MG63 (cell line): ENCODE data around the gene SRGAP3. TPM values are rescaled to one million over a fixed set of nuclear protein-coding genes. Genes with fewer than 3 reads are reported as not detected.

Experiments used
- DNase-seq: peaks from one replicate; pipeline ENCODE4 v3.0.0-alpha.2; 2020
- H3K27me3 ChIP-seq: fragments of 250-450 bp; sonication (Bioruptor Pico); 2 replicates; pipeline ENCODE4 v1.5.1; 2020; ENCODE audit warnings: mild to moderate bottlenecking, moderate library complexity
- H3K36me3 ChIP-seq: fragments of 250-450 bp; sonication (Bioruptor Pico); 2 replicates; pipeline ENCODE4 v1.5.1; 2020; ENCODE audit warnings: mild to moderate bottlenecking, moderate library complexity
- H3K4me3 ChIP-seq: fragments of 250-450 bp; sonication (Bioruptor Pico); 2 replicates; pipeline ENCODE4 v1.5.1; 2020; ENCODE audit warnings: mild to moderate bottlenecking, moderate library complexity
- H3K9me3 ChIP-seq: fragments of 250-450 bp; sonication (Bioruptor Pico); 2 replicates; pipeline ENCODE4 v1.5.1; 2020; ENCODE audit warnings: mild to moderate bottlenecking, moderate library complexity
- total RNA-seq: library from RNA; depleted of rRNA; stranded (reverse); fragments of >200 nt; shearing (Covaris generic); gene quantifications from 2 replicates; pipeline ENCODE4 v1.2.3, GENCODE V29; 2014; ENCODE audit warnings: low replicate concordance

SRGAP3 gene
- total RNA-seq, 1 experiment from 2014 or later: 0.07 TPM

DNA sequence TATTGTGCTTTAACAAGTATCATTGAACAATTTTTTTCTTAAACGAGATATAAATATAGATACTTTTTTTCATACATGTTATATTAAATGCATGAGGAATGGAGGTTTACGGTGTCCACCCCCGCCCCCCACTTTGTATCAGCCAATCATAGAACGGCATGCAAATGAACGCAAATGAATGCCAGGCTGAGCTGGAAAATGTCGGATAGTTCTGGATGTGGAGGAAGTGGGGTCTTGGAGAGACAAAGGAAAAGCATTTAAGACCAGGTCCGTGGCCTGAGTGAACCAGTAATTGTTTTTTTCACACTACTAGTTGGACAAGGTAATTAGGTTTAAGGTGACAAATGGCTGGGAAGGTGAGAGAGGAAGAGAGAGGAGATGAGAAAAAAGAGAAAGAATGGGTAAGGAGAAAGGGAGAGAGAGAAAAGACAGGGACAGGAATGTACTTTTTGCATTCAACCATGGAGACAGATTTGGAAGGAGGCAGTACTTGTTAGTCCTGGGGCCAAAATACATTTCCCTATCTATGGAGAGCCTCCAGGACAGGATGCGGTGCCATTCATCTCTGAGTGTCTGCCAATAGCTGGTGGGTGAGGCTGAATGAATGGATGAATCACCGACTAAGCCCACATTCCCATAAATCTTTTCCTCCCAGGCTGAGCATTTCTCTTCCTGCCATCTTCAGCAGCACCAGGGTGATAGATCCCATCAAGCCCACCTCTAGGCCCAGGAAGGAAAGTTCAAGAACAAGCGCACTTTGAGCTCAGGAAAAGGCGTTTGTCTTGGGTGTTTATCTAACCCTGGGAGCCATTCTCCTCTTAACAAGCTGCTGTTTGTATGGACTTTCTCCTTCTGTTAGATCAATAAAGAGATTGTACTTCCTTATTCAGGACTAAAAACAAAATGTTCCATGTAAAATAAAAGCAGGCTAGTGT, 284.7 kb downstream of the SRGAP3 start:
- Histone ChIP-seq H3K4me3 (no peak overlapping the region), H3K9me3 (no peaks in the 10 kb centered on the region), H3K36me3 (peaks cover 4% of the 10 kb centered on the region), H3K27me3 (no peaks in the 10 kb centered on the region)
- DNase-seq: peak; percentile 79

DNA sequence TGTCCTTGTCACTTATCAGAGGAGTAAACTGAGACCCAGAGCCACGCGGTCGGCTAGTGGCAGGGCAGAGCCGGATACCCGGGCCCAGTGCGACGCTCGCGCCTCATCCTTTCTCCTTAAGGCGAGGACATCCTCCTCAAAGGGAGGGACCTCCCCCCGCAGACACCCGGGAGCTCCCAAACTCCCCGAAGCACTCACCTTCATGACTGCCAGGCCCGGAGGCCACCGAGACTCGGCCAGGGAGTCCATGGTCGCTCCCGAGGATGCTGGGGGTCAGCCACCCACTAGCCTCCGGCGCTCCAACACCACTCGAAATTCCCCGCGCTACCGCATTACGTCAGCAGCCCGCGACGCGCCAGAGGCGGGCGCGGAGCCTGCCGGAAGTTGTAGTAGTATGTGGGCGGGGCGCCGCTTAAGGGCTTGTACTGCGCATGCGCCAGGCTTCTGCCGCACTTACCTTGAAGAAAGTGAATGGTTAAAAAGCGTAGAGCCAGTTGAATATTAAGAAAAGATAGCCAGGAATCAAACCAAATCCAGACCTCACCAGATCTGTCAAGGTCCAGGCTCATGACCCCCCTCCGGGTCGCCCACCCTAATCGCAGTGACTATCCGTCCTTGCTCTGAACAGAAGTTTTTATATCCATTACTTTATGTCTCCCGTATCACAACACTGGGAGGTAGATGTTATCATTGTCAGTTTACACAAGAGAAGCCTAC, 286.2 kb downstream of the SRGAP3 start, which contains the start of gene RAD18:
RAD18 (minus strand) TSS at position 336 of the 717 bp plus-strand sequence; CDS start at position 249, 87 bp downstream.
- DNase-seq: peak; percentile 82
- no peaks in the 10 kb centered on the region for H3K27me3 ChIP-seq
- peaks cover 10% of the 10 kb centered on the region for H3K36me3 ChIP-seq
- no peaks in the 10 kb centered on the region for H3K9me3 ChIP-seq
- H3K4me3 ChIP-seq: peak within 1 kb of the TSS; percentile 86

DNA sequence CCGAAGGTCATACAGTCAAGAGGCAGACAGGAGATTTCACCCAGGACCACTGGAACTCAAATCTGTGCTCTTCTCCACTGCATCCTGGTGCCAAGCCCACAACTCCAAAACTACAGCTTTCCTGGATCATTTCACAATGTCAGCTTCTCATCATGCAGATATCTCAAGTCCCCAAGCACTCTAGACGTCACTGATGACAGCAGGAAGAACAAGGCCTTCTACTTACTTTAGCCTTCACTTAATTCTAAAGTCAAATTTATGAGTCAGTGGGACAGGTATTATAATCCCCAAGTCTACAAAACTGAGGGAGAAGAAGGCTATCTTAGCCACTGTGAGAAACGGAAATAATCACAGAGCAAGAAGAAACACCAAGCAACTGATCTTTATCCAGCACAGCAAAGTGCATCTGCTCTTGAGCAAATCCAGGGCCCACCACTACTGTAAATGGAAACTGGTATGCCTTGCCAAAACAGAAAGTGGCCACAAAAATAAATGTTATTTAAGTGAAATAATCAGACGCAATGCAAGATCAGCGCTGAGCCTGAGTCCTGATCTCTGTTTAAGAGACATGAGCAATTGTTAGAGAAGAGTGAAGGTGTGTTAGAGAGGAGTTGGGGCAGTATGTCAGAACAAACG, 287.1 kb downstream of the SRGAP3 start:
- H3K27me3 ChIP-seq: no peaks in the 10 kb centered on the region
- DNase-seq: no peak

GRCh38 chr3:8959668-8960067, 289.8 kb downstream of the SRGAP3 start:
- no peak for DNase-seq
- Histone ChIP-seq H3K9me3 (no peaks in the 10 kb centered on the region), H3K27me3 (no peaks in the 10 kb centered on the region)

More for the DNA sequence above, 287.1 kb downstream of the SRGAP3 start:
- Histone ChIP-seq H3K36me3 (peaks cover 17% of the 10 kb centered on the region), H3K4me3 (peak overlapping the region; percentile 86), H3K9me3 (no peaks in the 10 kb centered on the region)

DNA sequence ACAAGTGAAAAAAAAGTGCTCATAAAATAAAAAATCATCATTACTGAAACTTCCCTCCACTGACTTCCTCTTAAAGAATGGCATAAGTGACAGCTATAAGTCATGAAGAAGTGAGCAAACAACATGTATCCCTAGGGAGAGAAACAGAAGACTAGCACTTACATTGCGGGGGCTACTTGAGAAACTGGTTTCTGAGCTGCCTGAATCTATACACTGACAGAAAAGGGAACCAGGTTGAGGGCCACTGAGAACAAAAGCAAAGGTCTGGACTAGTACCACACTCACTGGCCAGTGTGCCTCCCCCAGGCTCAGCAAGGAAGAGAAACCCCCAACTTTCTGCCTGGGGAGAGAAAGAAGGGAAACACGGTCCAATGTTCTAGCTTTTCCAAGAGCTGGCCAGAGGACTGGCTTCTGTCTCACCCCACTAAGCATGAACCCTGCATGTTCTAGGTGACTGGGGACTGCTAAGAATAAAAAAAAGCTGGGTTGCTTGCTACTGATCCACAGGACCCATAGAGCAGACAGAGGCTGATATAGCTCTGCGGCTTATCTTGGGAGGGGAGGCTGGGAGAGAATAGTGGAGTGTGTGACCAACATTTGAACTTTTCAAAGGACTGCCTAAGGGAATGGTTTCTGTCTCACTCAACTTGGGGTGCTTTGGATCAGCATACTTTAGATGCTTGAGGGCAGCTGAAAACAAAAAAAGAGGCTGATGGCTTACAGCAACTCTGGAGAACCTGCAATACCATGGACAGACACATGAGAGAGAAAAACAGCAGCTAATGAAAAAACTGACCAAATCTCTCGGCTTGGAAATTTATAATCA, 294.3 kb downstream of the SRGAP3 start:
- H3K4me3 ChIP-seq: no peak overlapping the region
- no peaks in the 10 kb centered on the region for H3K9me3 ChIP-seq
- H3K27me3 ChIP-seq: no peaks in the 10 kb centered on the region
- H3K36me3 ChIP-seq: peaks cover 21% of the 10 kb centered on the region
- DNase-seq: no peak

More at GRCh38 chr3:8959668-8960067, 289.8 kb downstream of the SRGAP3 start:
- Histone ChIP-seq H3K36me3 (peaks cover 25% of the 10 kb centered on the region), H3K4me3 (no peak overlapping the region)

DNA sequence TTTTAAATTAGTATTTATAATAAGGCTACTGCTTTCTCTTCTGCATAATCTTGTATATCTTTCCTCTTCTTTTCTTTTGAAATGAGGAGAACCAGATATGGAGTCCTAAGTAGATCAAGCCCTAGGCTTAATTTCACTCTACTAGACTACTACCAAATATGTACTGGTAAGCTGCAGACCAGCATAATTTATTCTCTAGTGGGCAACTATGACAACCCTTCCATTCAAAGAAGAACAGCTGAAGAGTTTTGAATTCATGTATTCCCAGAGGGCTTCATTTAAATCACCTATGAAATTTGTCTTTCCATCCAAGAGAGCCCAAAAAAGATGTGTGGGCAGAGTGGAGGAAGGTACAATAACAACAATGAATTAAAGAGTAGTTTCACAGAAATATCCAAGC, 296.1 kb downstream of the SRGAP3 start:
- DNase-seq: no peak
- H3K9me3 ChIP-seq: no peaks in the 10 kb centered on the region
- H3K4me3 ChIP-seq: no peak overlapping the region
- H3K27me3 ChIP-seq: no peaks in the 10 kb centered on the region
- peaks cover 16% of the 10 kb centered on the region for H3K36me3 ChIP-seq

- DNase-seq: no peak
- Histone ChIP-seq H3K36me3 (peaks cover 11% of the 10 kb centered on the region), H3K27me3 (no peaks in the 10 kb centered on the region), H3K4me3 (no peak overlapping the region), H3K9me3 (no peaks in the 10 kb centered on the region)
Observed at GRCh38 chr3:8952130-8952529, 297.3 kb downstream of the SRGAP3 start.

DNA sequence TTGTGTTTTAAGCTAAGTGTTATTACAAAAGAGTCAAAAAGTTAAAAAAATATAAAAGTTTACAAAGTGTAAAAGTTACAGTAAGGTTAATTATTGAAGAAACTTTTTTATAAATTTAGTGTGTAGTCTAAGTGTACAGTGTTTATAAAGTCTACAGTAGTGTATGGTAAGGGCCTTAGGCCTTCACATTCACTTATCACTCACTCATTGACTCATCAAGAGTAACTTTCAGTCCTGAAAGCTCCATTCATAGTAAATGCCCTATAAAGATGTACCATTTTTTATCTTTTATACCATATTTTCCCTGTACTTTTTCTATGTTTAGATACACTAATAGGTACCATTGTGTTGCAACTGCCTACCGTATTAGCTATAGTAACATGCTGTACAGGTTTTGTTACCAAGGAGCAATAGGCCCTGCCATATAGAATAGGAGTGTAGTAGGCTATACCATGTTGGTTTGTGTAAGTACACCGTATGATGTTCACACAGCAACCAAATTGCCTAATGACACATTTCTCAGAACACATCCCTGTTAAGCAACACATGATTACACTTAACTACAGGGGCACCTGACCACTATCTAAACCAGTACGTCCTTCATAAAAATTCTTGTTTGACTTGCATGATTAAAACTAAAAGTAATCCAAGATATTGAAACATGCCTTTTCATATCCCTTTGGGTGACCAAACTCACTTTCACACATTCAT, 303.4 kb downstream of the SRGAP3 start:
- Histone ChIP-seq H3K27me3 (no peaks in the 10 kb centered on the region), H3K9me3 (peaks cover 2% of the 10 kb centered on the region; the same call in 1 of the 2 replicates), H3K4me3 (no peak overlapping the region), H3K36me3 (peaks cover 53% of the 10 kb centered on the region)
- DNase-seq: no peak

- H3K36me3 ChIP-seq: peaks cover 73% of the 10 kb centered on the region
Observed at GRCh38 chr3:8942746-8943488, 306.5 kb downstream of the SRGAP3 start.

DNA sequence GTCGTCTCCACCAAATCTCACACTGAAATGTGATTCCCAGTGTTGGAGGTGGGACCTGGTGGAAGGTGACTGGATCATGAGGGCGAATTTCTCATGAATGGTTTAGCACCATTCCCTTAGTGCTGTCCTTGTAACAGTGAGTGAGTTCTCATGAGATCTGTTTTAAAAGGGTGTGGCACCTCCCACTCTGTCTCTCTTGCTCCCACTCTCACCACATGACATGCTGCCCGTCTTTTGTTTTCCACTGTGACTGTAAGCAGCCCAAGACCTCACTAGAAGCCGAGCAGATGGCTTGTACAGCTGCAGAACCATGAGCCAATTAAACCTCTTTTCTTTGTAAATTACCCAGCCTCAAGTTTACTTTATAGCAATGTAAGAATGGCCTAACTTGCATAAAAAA, 307.3 kb downstream of the SRGAP3 start:
- peaks cover 70% of the 10 kb centered on the region for H3K36me3 ChIP-seq

More at GRCh38 chr3:8942746-8943488, 306.5 kb downstream of the SRGAP3 start:
- Histone ChIP-seq H3K9me3 (peaks cover 2% of the 10 kb centered on the region; the same call in 1 of the 2 replicates), H3K27me3 (no peaks in the 10 kb centered on the region), H3K4me3 (no peak overlapping the region)
- no peak for DNase-seq

GRCh38 chr3:8938021-8938420, 311.4 kb downstream of the SRGAP3 start:
- H3K4me3 ChIP-seq: no peak overlapping the region
- H3K9me3 ChIP-seq: no peaks in the 10 kb centered on the region
- no peaks in the 10 kb centered on the region for H3K27me3 ChIP-seq
- peaks cover 49% of the 10 kb centered on the region for H3K36me3 ChIP-seq
- DNase-seq: no peak

More for the DNA sequence above, 307.3 kb downstream of the SRGAP3 start:
- DNase-seq: no peak
- no peak overlapping the region for H3K4me3 ChIP-seq
- no peaks in the 10 kb centered on the region for H3K27me3 ChIP-seq
- H3K9me3 ChIP-seq: peaks cover 2% of the 10 kb centered on the region; the same call in 1 of the 2 replicates

DNA sequence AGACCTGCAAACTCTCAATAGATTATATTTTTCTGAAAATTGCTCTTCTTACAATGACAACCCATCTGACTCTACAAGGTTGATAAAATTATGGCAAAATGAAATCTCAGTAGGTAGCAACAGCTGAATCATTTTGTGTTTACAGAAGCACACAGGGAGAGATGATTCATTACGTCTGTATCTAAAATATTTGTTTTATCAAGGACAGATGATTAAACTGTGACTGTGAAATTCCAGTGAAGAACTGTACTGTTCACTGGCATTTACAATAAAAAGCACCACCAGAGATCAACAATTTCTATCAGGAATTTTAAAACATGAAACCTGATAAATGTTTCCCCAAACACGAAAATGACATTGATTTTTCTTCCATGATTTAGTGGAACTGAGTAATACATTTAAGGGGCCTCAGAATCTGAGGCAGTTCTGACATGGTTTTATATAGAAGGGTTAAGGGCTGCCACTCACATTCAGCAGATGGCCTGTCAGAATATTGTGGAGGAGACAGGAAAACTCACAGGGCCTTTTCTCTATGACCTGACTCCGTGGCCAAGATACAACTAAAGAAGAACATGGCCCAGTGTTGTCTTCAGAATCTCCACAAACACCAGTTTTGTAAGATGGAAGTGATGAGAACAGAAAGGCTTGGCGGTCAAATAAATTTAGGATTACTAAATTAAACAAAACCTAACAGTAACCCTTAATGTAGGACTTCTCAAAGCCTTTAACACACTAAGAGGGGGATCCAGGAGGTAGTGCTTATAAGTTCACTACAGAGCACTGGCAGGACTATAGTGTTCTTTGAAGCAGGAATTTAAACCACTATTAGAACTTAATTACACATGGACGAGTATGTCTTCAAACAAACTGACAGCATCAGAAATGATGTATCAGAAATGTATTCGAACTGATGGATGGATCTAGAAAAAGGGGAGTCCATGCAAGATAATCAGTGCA, 312.1 kb downstream of the SRGAP3 start:
- H3K27me3 ChIP-seq: no peaks in the 10 kb centered on the region
- peak; percentile 1 for DNase-seq
- H3K9me3 ChIP-seq: no peaks in the 10 kb centered on the region
- H3K36me3 ChIP-seq: peaks cover 42% of the 10 kb centered on the region
- no peak overlapping the region for H3K4me3 ChIP-seq

DNA sequence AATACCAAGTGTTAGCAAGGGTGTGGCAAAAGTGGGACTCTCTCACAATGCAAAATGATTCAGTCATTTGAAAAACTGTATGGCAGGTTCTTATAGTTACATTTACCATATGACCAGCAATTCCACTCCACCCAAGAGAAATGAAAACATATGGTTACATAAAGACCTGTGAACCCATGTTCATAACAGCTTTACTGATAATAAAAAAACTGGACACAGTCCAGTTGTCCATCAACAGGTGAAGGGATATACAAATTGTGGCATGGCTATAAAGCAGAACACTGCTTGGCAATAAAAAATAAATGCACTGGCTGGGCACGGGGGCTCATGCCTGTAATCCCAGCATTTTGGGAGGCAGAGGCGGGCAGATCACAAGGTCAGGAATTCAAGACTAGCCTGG, 316.9 kb downstream of the SRGAP3 start:
- DNase-seq: no peak
- no peaks in the 10 kb centered on the region for H3K27me3 ChIP-seq
- H3K4me3 ChIP-seq: no peak overlapping the region
- H3K9me3 ChIP-seq: no peaks in the 10 kb centered on the region
- peaks cover 12% of the 10 kb centered on the region for H3K36me3 ChIP-seq

DNA sequence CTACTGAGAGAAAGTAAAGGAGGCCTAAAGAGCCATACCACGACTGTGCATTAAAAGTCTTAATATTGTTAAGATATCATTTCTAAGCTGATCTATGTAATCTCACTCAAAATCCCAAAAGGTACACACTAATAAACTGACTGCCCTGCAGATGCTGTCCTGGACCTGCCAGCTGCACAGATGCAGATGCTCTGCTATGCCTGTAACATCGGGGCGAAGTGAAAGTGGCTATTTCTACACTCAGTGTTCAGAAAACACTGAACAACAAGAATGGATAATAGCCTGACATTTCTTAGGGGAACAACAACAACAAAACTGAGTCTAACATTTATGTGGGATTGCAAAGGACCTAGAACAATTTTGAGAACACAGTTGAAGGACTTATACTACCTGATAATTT, 318.1 kb downstream of the SRGAP3 start:
- Histone ChIP-seq H3K27me3 (no peaks in the 10 kb centered on the region), H3K9me3 (no peaks in the 10 kb centered on the region), H3K4me3 (no peak overlapping the region), H3K36me3 (peaks cover 12% of the 10 kb centered on the region)
- DNase-seq: no peak
